Stimulated activated CD4-positive, alpha-beta T cell treated with anti-CD3 and anti-CD28 coated beads, TNF-alpha, amount 100 ng/mL, for 4 hours (primary cell): ENCODE results near the gene PHLDB1.
"Not testable (repeated sequence)": the region's sequence is repeated elsewhere in the genome, so short reads cannot be mapped to it uniquely, and the experiment has no call there.

Experiments
- DNase-seq, 3 experiments: peaks; one replicate each; pipeline ENCODE4 v3.0.0-alpha.2; 2020; ENCODE audit warnings: low read depth in 3 of 3

PHLDB1 gene

DNA sequence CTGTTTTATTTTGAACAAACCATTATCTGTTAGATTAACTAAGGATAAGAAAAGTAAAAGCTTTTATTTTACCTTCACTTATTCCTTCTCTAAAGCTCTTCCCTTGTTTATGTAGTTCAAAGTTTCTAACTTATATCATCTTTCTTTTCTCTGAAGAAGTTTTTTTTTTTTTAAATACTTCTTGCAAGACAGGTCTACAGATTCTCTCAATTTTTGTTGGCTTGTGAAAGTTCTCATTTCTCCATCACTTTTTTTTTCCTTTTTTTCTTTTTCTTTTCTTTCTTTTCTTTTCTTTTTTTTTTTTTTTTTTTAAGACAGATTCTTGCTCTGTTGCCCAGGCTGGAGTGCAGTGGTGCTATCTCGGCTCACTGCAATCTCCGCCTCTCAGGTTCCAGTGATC, 76.8 kb downstream of the PHLDB1 start:
- no peak for DNase-seq

DNA sequence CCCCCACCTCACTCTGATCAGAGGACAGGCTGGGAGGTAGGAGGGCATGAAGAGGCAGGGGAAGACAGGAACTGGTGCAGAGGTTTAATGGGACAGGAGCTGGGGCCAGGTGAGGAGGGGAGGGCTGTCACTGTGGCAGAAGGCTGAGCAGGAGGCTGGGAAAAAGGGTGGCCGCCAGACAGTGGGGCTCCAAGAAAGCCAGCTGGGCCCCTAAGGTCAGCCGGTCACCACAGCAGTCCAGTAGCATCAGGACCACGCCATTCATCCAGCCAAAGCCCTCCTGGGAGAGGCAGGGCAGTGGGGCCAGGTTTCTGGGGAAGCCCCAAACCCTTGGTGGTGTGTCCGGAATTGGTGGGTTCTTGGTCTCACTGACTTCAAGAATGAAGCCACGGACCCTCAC, 80.5 kb downstream of the PHLDB1 start:
- no peak for DNase-seq

DNA sequence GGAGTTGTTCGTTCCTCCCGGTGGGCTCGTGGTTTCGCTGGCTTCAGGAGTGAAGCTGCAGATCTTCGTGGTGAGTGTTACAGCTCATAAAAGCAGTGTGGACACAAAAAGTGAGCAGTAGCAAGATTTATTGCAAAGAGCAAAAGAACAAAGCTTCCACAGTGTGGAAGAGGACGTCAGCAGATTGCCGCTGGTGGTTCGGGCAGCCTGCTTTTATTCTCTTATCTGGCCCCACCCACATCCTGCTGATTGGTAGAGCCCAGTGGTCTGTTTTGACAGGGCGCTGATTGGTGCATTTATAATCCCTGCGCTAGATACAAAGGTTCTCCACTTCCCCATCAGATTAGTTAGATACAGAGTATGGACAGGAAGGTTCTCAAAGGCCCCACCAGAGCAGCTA, 80.9 kb downstream of the PHLDB1 start:
- DNase-seq = not testable (repeated sequence)

DNA sequence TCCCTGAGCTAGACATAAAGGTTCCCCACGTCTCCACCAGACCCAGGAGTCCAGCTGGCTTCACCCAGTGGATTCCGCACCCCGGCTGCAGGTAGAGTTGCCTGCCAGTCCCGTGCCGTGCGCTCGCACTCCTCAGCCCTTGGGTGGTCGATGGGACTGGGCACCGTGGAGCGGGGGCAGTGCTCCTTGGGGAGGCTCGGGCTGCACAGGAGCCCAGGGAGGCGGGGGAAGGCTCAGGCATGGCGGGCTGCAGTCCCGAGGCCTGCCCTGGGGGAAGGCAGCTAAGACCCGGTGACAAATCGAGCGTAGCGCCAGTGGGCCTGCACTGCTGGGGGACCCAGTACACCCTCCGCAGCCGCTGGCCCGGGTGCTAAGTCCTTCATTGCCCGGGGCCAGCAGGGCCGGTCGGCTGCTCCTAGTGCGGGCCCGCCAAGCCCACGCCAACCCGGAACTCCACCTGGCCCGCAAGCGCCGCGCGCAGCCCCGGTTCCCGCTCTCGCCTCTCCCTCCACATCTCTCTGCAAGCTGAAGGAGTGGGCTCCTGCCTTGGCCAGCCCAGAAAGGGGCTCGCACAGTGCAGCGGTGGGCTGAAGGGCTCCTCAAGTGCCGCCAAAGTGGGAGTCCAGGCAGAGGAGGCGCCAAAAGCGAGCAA, 81.6 kb downstream of the PHLDB1 start:
- DNase-seq = no peak

DNA sequence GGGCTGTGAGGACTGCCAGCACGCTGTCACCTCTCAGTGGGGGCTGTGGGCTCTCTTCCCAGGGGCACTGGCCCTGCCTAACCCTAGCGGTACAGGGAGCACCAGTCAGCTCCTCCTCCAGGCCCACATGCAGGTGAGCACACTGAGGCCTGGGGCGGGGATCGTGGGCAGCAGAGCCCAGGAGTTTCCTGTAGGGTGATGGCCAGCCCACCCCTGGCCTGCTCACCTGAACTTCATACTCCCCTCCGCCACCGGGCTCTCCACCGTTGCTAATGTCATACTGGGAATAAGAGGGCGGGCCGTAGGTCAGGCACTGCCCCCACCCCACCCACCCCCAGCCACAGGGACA, 82.1 kb downstream of the PHLDB1 start:
- DNase-seq = no peak

DNA sequence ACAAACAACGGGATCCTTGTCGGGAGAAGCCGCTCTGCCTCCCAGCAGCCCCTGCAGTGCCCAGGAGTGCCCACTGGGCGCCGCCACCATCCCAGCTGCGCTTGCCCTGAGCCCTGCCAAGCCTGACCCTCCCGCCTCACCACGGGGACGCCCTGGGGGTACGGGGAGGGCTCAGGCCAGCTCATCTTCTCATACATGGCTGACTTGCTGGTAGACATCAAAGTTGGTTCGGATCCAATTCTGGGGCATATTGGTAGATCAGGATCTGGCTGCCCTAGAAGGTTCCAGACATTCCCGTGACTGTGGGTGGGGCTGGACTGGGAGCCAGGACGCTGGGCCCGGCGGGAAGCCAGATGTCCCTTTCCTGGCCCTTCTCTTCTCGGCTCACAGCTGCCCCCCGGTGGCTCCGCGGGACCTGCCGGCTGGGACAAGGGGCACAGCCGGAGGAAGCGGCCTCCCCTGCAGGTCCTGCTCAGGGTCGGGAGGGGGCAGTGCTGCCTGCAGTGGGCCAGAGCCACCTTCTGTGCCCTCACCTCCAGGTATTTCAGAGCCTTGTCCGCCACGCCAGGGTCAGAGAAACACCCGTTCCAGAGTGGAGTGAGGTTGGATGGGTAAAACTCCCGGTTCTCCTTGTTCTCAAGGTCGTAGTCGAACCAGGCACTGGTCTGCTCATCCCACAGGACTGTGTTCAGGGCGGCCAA, 82.6 kb downstream of the PHLDB1 start:
- peak; percentile 66 to 72 (median 67) for DNase-seq

DNA sequence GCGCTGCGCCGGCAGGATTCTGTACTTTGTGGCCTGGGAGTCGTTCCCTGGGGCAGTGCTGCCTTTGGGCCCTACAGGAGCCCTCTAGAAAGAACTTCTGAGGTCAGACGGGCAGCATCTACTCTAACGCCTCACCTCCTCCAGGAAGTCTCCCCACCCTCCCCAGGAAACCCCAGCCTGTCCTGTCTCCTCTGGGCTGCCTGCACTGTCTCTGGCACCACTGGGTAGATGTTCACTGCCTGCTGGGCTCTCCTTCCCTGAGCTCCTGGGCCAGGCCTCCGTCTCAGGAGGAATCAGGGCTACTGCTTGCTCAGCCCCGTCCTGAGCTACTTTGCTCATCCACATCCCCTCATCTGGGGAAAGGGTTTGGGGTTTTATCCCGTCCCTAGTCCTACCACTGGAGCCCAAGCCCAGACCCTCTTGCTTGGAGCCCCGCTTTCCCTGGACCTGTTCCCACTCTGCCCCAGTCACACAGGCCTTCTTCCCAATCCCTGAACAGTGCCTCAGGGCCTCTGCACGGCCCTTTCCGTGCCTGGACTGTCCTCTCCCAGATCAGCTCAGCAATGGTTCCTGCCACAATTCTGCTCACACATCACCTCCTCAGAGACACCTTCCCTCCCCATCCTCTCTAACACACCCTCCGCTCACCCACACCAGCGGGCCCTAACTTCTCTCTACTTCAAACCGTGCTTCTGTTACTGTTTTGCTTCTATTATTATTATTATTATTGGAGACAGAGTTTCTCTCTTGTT, 83.3 kb downstream of the PHLDB1 start:
- no peak for DNase-seq

DNA sequence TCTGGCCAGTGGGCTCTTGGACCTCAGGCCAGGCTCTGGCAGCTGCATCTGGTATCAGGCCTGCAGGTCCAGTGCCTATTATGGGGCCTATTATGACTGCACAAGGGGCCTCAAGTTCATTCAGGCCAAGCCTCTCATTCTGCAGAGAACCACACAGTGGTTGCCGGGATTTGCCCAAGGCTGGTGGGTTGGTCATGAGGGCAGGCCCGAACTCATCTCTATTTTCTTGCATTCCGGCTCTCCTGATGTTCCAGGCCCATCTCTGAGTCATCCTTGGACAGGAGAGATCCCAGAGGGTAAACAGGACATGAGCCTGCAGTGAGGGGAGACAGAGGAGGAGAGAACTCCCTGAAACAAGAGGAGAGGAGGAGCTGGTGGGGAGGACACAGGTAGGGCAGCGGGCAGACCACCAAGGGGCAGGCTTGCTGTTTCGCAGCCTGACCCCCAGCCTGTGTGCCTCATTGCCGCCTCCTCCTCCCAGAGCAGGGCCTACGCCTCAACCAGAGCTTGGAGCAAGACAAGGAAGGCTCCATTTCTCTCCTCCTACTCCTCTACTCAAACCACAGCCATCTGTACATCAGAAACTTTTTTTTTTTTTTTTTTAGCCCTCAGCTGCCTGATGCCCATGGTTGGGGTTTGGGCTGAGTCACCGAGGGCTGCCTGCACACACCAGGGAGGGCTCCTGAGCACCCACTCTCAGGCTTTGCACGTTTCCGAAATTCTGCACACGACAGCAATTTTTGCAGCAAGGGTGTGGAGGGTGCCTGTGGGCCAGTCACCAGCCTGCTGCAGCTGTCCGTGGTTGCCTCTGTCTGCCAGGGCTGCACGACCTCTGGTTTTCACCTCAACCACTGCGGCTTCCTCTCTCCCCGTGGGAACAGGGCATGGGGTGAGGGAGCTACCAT, 84.8 kb downstream of the PHLDB1 start:
- peak in 2 of 3 experiments; percentile 38 to 49 for DNase-seq

DNA sequence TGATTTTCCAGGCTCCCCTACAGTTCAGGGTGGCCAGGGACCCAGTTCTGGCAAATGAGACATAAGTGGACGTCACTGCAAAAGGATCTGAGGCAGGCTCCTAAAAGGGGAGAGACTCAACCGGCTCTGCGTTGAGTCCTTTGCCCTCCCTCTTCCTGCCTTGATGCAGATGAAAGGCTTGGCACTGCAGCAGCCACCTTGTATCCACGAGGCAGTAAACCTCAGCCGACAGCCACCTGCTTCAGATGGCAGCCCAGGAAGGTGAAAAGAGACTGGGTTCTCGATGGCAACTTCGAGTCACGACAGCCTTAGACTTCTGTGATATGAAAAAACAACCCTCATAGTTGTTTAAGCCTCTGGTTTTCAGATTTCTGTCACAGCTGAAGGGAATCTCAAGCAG, 86.8 kb downstream of the PHLDB1 start:
- DNase-seq = no peak

DNA sequence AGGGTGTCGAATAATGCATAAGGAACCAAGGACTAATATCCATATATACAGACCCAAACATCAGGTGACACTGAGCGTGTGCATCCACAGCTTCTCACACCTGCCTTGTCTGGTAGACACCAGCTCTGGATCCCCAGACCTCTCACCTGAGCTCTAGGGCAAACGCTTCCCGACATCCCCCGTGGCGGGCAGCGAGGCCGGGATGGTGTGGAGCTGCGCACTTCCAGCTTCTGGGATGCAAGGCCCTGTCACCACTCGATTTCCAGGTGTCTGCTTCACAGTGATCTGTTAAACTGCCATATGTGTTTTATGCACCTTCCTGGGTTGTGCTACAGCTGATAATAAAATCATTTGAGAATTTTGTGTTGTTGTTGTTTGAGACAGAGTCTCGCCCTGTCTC, 87.4 kb downstream of the PHLDB1 start:
- DNase-seq = no peak

DNA sequence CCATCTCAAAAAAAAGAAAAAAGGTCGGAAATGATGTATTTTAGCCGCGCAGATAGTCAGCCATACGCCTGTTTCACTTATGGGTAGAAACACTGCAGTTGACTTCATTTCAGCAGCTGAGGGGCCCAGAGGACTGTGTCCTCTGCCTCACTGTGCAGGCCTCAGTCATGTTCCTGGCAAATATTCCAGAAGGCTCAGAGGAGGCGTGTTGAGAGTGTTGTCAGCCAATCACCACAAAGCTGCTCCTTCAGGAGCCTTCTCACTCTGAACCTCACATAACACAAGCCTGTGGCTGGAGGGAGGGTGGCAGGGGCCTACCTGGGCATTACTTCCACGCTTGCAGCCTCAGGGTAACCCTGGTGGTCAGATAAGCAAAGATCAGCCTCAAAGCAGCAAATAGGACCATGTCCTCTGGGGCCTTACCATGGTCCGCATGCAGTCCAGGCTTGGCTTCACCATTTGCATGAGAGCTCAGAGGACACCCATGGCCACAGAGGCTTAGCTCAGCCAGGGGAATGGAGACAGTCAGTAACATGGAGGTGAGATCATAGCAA, 89.3 kb downstream of the PHLDB1 start:
- no peak for DNase-seq

DNA sequence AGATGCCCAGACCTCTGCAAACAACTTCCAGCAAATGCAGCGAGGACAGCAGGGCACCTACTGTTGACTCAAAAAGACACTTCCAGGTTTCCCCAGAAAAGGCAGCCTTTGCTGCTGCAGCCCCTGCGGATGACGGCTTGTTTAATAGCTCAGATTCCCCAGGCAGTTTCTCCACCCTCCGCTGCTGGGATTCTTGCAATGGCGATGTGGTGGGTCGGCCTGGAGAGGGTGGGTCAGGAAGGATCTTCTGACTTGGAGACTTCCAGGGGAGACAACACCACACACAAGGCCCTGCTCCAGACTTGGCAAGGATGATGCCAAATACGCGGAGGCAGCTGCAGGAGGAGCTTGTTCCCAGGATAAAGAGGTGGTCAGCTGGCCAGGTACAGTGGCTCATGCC, 89.9 kb downstream of the PHLDB1 start:
- DNase-seq = no peak

DNA sequence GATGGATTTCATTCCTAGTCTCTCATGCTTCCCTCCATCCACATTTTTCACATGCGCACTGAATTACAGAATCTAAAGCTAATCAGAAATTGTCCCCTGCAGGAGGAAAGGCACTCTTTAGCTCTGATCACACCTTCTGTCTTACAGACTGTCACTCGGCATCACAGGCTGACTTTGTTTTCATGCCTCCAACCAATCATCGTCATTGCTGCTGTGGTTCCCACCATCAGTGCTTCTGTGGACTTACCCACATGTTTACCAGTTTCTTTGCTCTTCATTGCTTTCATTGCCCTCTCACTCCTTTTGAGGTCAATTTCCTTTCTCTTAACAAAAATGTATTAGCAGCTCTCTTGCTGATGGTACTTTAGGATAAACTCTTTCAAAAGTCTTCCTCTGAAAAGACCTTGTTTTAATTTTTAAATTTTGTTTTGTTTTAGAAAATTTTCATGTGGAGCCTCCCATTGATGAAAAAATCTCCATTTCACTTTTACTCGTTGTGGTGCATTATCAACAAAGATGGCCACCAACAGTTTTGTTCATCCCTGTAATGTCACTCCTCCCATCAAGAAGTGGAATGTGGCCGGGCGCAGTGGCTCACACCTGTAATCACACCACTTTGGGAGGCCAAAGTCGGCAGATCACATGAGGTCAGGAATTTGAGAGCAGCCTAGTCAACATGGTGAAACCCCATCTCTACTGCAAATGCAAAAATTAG, 92.2 kb downstream of the PHLDB1 start:
- DNase-seq = peak in 1 of 3 experiments; percentile 30

DNA sequence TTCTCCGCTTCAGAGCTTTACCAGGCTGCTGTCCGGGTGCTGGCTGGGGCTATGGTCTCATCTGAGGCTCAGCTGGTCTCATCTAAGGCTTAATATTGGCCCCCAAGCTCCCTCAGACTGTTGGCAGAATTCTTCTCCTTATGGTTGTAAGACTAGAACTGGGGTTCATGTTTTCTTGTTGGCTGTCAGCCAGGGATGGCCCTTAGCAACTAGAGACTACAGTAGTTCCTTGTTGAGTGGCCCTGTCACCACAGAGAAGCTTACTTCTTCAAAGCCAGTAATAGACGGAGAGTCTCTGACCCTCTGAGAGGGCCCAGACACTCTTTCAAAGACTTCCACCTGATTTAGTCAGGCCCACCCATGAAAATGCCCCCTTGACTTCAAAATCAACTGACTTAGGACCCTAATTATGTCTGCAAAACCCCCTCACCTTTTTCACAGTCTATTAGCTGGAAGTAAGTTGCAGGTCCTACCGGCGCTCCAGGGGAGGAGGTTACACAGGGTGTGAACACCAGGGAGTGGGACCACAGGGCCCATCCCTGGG, 96.2 kb downstream of the PHLDB1 start:
- DNase-seq = no peak

DNA sequence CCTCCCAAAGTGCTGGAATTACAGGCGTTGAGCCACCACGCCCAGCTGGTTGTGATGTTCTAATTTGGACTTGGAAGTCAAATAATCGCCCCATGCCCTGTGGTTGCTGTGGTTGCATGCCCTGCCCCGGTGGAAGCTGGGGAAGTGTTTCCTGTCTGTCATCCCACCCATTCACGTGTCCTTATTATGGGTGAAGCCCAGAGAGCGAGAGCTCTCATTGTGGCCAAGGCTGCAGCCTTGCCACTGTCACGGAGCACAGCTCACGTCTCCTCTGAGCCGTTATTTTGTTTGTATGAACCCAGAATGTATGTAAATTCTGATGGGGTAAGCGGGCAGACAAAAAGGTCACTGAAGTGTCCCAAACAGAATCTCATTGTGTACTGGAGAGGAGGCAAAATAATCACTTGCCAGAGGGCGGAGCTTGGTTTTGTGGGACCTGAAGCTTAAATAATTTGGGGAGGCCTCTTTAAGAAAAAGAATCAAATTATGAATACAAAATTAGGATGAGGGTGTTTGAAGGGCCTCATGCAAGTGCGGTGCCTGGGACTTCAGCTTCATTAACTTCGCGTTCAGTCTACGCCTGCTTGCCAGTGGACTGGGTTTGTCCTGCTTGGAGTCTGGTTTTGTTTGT, 97.8 kb downstream of the PHLDB1 start:
- no peak for DNase-seq

DNA sequence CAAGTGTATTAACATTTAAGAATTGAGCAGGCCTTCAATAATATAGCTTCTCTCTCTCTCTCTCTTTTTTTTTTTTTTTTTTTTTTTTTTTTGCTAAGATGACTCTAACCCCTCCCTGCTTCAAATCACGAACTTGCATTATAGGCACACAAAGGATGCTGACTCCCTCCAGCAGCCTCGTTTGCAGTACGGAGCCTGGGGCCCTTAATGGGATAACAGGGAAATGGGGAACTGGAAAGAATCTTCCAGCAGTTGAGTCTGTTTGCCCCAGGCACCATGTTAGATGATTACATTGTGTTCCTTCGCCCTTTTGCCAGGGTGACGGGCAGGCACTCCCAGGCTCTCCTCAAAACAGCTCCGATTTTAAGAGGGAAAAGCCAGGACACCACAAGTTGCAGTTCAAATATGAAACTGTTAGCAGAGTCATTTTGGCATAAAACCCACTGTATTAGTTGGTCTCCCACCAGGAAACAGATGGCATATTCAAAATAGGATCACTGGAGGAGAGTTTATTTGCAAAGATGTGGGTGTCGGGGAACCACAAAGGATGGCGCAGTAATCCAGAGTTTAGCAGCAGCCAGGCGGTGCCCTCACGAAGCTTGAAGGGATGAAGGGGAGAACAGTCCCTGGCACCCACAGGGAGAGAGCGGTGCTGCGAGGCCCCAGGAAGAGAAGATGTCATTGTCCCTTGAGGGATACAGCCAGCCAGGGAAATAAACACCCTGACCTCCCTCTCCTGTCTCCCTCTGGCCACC, 98.6 kb downstream of the PHLDB1 start:
- no peak for DNase-seq

DNA sequence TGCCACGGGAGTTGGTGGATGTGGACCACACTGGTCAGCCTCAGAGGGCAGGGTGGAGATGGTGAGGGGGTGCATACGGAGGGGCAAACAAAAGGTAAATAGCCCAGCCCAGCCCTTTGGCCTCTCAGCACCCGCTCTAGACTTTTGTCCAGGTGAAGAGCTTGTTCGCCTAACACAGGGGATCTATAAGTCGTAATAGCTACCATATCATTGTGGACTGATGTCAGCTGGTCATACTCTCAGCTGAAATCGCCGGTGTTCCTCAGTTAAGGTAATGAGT, 99.1 kb downstream of the PHLDB1 start:
- no peak for DNase-seq
